Activated CD4-positive, alpha-beta memory T cell treated with anti-CD3 and anti-CD28 coated beads, Interleukin-2, amount 10 ng/mL, durations not matched to agents 7 days and 5 days (primary cell): ENCODE measurements around the gene RAB8A. TPM values are rescaled to one million over a fixed set of nuclear protein-coding genes. Genes with fewer than 3 reads are reported as not detected.
"Not testable (repeated sequence)": the region's sequence is repeated elsewhere in the genome, so short reads cannot be mapped to it uniquely, and the experiment has no call there.

Experiments used
- CTCF ChIA-PET: fragments of 350-600 bp; sonication (Branson Sonifier 250); formaldehyde crosslinking; loops from one replicate; lab custom pipeline; 2021; ENCODE audit warnings: antibody characterized with exemption, inconsistent platforms; lab: Charles Lee
- POLR2A ChIA-PET: fragments of 350-600 bp; sonication (Branson Sonifier 250); formaldehyde crosslinking; loops from one replicate; lab custom pipeline; 2021; ENCODE audit warnings: antibody characterized with exemption; lab: Charles Lee
- DNase-seq: peaks from one replicate; pipeline ENCODE4 v3.0.0-alpha.2; 2020
- H3K27ac Mint-ChIP-seq: one replicate; pipeline ENCODE4 v1.8.0; 2021; ENCODE audit warnings: mild to moderate bottlenecking, mixed read lengths
- H3K27me3 Mint-ChIP-seq: one replicate; pipeline ENCODE4 v1.8.0; 2021; ENCODE audit warnings: mixed read lengths
- H3K36me3 Mint-ChIP-seq: one replicate; pipeline ENCODE4 v1.8.0; 2021; ENCODE audit warnings: low read depth, mixed read lengths
- H3K4me1 Mint-ChIP-seq: one replicate; pipeline ENCODE4 v1.8.0; 2021; ENCODE audit warnings: mixed read lengths
- H3K4me3 Mint-ChIP-seq: one replicate; pipeline ENCODE4 v1.8.0; 2021; ENCODE audit warnings: mild to moderate bottlenecking, mixed read lengths
- H3K9me3 Mint-ChIP-seq: one replicate; pipeline ENCODE4 v1.8.0; 2021; ENCODE audit warnings: mixed read lengths
- total RNA-seq, 2 experiments: library from RNA; stranded (reverse); gene quantifications; one replicate each; pipeline ENCODE4 v1.2.3, GENCODE V29; 2021

RAB8A gene
- total RNA-seq, 2 experiments from 2014 or later = 141 to 147 TPM

GRCh38 chr19:16085115-16085514, 26.6 kb upstream of the RAB8A start:
- POLR2A ChIA-PET = interaction anchor here (1.3 to 19.4 kb wide), 11 partner anchors 10 to 239 kb away, joined by 3 to 322 read pairs (median 19); partner anchors contain the start of genes HSH2D, KLF2, RAB8A and TPM4
- peaks cover 93% of the 10 kb centered on the region for H3K36me3 Mint-ChIP-seq

GRCh38 chr19:16087404-16087803, 24.3 kb upstream of the RAB8A start:
- Mint-ChIP-seq H3K36me3 (peaks cover 87% of the 10 kb centered on the region), H3K27ac (peak overlapping the region; percentile 61), H3K4me1 (peaks cover 77% of the 10 kb centered on the region)
- not testable (repeated sequence) for DNase-seq, H3K27me3 Mint-ChIP-seq, H3K9me3 Mint-ChIP-seq, H3K4me3 Mint-ChIP-seq
- CTCF ChIA-PET = interaction anchor here (1.1 to 3.8 kb wide), 5 partner anchors 13 to 57 kb away, joined by 3 to 15 read pairs (median 7); partner anchors contain the start of gene HSH2D
- POLR2A ChIA-PET = interaction anchor here (1.0 to 19.4 kb wide), 9 partner anchors 10 to 75 kb away, joined by 3 to 322 read pairs (median 21); partner anchors contain the start of genes HSH2D, RAB8A and TPM4

More at GRCh38 chr19:16085115-16085514, 26.6 kb upstream of the RAB8A start:
- DNase-seq = no peak
- Mint-ChIP-seq H3K27me3 (no peaks in the 10 kb centered on the region), H3K4me1 (peaks cover 90% of the 10 kb centered on the region), H3K9me3 (no peaks in the 10 kb centered on the region), H3K27ac (peak overlapping the region; percentile 97), H3K4me3 (peak overlapping the region; percentile 78)
- CTCF ChIA-PET = interaction anchor here (0.5 to 4.5 kb wide), 11 partner anchors 9 to 113 kb away, joined by 3 to 26 read pairs (median 6); partner anchors contain the start of genes AP1M1, RAB8A and TPM4

- no peak overlapping the region for H3K4me3 Mint-ChIP-seq
These were observed 23.7 kb upstream of the RAB8A start for GRCh38 chr19:16087940-16088339.

GRCh38 chr19:16088351-16089009, 23.2 kb upstream of the RAB8A start:
- peaks cover 73% of the 10 kb centered on the region for H3K4me1 Mint-ChIP-seq
- CTCF ChIA-PET = interaction anchor here (1.4 to 3.8 kb wide), 3 partner anchors 9 to 23 kb away, joined by 4 to 15 read pairs (median 6); no protein-coding TSS in a partner anchor
- DNase-seq = no peak
- H3K27me3 Mint-ChIP-seq = no peaks in the 10 kb centered on the region
- POLR2A ChIA-PET = interaction anchor here (0.7 to 19.4 kb wide), 7 partner anchors 9 to 54 kb away, joined by 3 to 322 read pairs (median 19); partner anchors contain the start of genes HSH2D and TPM4
- H3K4me3 Mint-ChIP-seq = no peak overlapping the region
- H3K9me3 Mint-ChIP-seq = no peaks in the 10 kb centered on the region
- peak overlapping the region; percentile 40 for H3K27ac Mint-ChIP-seq
- H3K36me3 Mint-ChIP-seq = peaks cover 87% of the 10 kb centered on the region

More at GRCh38 chr19:16087940-16088339, 23.7 kb upstream of the RAB8A start:
- Mint-ChIP-seq H3K36me3 (peaks cover 87% of the 10 kb centered on the region), H3K9me3 (no peaks in the 10 kb centered on the region), H3K27me3 (no peaks in the 10 kb centered on the region), H3K27ac (peak overlapping the region; percentile 61), H3K4me1 (peaks cover 75% of the 10 kb centered on the region)
- CTCF ChIA-PET = interaction anchor here (1.4 to 3.8 kb wide), 3 partner anchors 10 to 23 kb away, joined by 4 to 15 read pairs (median 6); no protein-coding TSS in a partner anchor
- POLR2A ChIA-PET = interaction anchor here (3.5 to 19.4 kb wide), 4 partner anchors 9 to 55 kb away, joined by 19 to 322 read pairs (median 66); partner anchors contain the start of genes HSH2D and TPM4
- no peak for DNase-seq

- Mint-ChIP-seq H3K9me3 (no peaks in the 10 kb centered on the region), H3K4me3 (no peak overlapping the region), H3K36me3 (peaks cover 87% of the 10 kb centered on the region), H3K27me3 (no peaks in the 10 kb centered on the region), H3K4me1 (peaks cover 69% of the 10 kb centered on the region), H3K27ac (peak overlapping the region; percentile 44)
- CTCF ChIA-PET = interaction anchor here (1.4 to 3.8 kb wide), 4 partner anchors 8 to 22 kb away, joined by 3 to 15 read pairs (median 5); no protein-coding TSS in a partner anchor
- POLR2A ChIA-PET = interaction anchor here (0.6 to 19.4 kb wide), 9 partner anchors 8 to 132 kb away, joined by 3 to 322 read pairs (median 4); partner anchors contain the start of gene TPM4
- DNase-seq = no peak
These were observed 22.5 kb upstream of the RAB8A start for GRCh38 chr19:16089010-16089846.

- H3K27me3 Mint-ChIP-seq = no peaks in the 10 kb centered on the region
- ChIA-PET CTCF (interaction anchor here (0.7 to 1.7 kb wide), 4 partner anchors 19 to 50 kb away, joined by 3 to 6 read pairs (median 3); no protein-coding TSS in a partner anchor), POLR2A (interaction anchor here (1.0 to 19.4 kb wide), 6 partner anchors 8 to 17 kb away, joined by 4 to 322 read pairs (median 6); partner anchors contain the start of gene TPM4)
- no peak overlapping the region for H3K4me3 Mint-ChIP-seq
- H3K36me3 Mint-ChIP-seq = peaks cover 87% of the 10 kb centered on the region
- H3K9me3 Mint-ChIP-seq = no peaks in the 10 kb centered on the region
- DNase-seq = no peak
- peaks cover 58% of the 10 kb centered on the region for H3K4me1 Mint-ChIP-seq
- H3K27ac Mint-ChIP-seq = peak overlapping the region; percentile 35
These were observed 19.9 kb upstream of the RAB8A start for GRCh38 chr19:16091546-16092475.

GRCh38 chr19:16094360-16095070, 17.2 kb upstream of the RAB8A start:
- ChIA-PET POLR2A (interaction anchor here (1.2 to 19.4 kb wide), 5 partner anchors 8 to 49 kb away, joined by 3 to 322 read pairs (median 86); partner anchors contain the start of genes HSH2D, RAB8A and TPM4), CTCF (interaction anchor here (1.0 to 1.6 kb wide), 6 partner anchors 9 to 53 kb away, joined by 3 to 12 read pairs (median 4); no protein-coding TSS in a partner anchor)
- Mint-ChIP-seq H3K4me3 (no peak overlapping the region), H3K27me3 (no peaks in the 10 kb centered on the region), H3K36me3 (peaks cover 87% of the 10 kb centered on the region), H3K4me1 (peaks cover 46% of the 10 kb centered on the region), H3K9me3 (no peaks in the 10 kb centered on the region), H3K27ac (peak overlapping the region; percentile 65)
- no peak for DNase-seq

- Mint-ChIP-seq H3K4me3 (no peak overlapping the region), H3K4me1 (peaks cover 41% of the 10 kb centered on the region), H3K36me3 (peaks cover 87% of the 10 kb centered on the region), H3K27me3 (no peaks in the 10 kb centered on the region), H3K9me3 (no peaks in the 10 kb centered on the region), H3K27ac (peak overlapping the region; percentile 65)
- no peak for DNase-seq
- ChIA-PET CTCF (interaction anchor here (0.9 to 1.6 kb wide), 7 partner anchors 9 to 54 kb away, joined by 3 to 12 read pairs (median 4); no protein-coding TSS in a partner anchor), POLR2A (interaction anchor here (0.9 to 19.4 kb wide), 9 partner anchors 9 to 276 kb away, joined by 3 to 322 read pairs (median 4); partner anchors contain the start of genes HSH2D, RAB8A and TPM4)
These were observed 16.6 kb upstream of the RAB8A start for GRCh38 chr19:16095071-16095571.

GRCh38 chr19:16096280-16096855, 15.3 kb upstream of the RAB8A start:
- Mint-ChIP-seq H3K4me3 (no peak overlapping the region), H3K9me3 (no peaks in the 10 kb centered on the region), H3K36me3 (peaks cover 92% of the 10 kb centered on the region), H3K27me3 (no peaks in the 10 kb centered on the region), H3K4me1 (peaks cover 37% of the 10 kb centered on the region), H3K27ac (peak overlapping the region; percentile 65)
- POLR2A ChIA-PET = interaction anchor here (0.6 to 19.4 kb wide), 5 partner anchors 10 to 275 kb away, joined by 3 to 322 read pairs (median 86); partner anchors contain the start of genes RAB8A and TPM4
- no peak for DNase-seq
- CTCF ChIA-PET = interaction anchor here (0.6 to 1.0 kb wide), 4 partner anchors 8 to 1752 kb away, joined by 3 to 6 read pairs (median 3); no protein-coding TSS in a partner anchor

GRCh38 chr19:16098416-16098768, 13.3 kb upstream of the RAB8A start:
- Mint-ChIP-seq H3K4me1 (peaks cover 26% of the 10 kb centered on the region), H3K9me3 (no peaks in the 10 kb centered on the region), H3K27me3 (no peaks in the 10 kb centered on the region), H3K4me3 (no peak overlapping the region), H3K27ac (no peak overlapping the region), H3K36me3 (peaks cover 92% of the 10 kb centered on the region)
- ChIA-PET CTCF (interaction anchor here (1.1 to 2.5 kb wide), 3 partner anchors 10 to 15 kb away, joined by 4 to 18 read pairs (median 6); partner anchors contain the start of gene RAB8A), POLR2A (interaction anchor here (1.2 to 8.2 kb wide), 4 partner anchors 10 to 54 kb away, joined by 3 to 105 read pairs (median 46); partner anchors contain the start of gene RAB8A)
- no peak for DNase-seq
